ENCODE results near the gene NFATC3.
A peak's percentile ranks its signal among the peaks of the same experiment; 100 is the strongest.

NFATC3 gene

GRCh38 chr16:68073902-68074760, 11.0 kb upstream of the NFATC3 start:
- DNase-seq: no peak

- DNase-seq: no peak
These were observed 10.2 kb upstream of the NFATC3 start for GRCh38 chr16:68074850-68075555.

GRCh38 chr16:68075980-68076379, 9.2 kb upstream of the NFATC3 start:
- no peak for DNase-seq

GRCh38 chr16:68076560-68076959, 8.6 kb upstream of the NFATC3 start:
- DNase-seq: no peak

- no peak for DNase-seq
These were observed 7.1 kb upstream of the NFATC3 start for GRCh38 chr16:68077866-68078700.

- no peak for DNase-seq
These were observed 6.3 kb upstream of the NFATC3 start for GRCh38 chr16:68078701-68079375.

GRCh38 chr16:68079376-68079625, 5.9 kb upstream of the NFATC3 start:
- DNase-seq: no peak

- peak; percentile 27 for DNase-seq
These were observed 5.4 kb upstream of the NFATC3 start for GRCh38 chr16:68079626-68080344.

- no peak for DNase-seq
These were observed 3.1 kb upstream of the NFATC3 start for GRCh38 chr16:68081861-68082628.

GRCh38 chr16:68082629-68083238, 2.4 kb upstream of the NFATC3 start:
- DNase-seq: no peak

- DNase-seq: no peak
These were observed 1.9 kb upstream of the NFATC3 start for GRCh38 chr16:68083239-68083781.

GRCh38 chr16:68083861-68084503, 1.2 kb upstream of the NFATC3 start:
- no peak for DNase-seq

- peak; percentile 76 for DNase-seq
These were observed 489 bp upstream of the NFATC3 start for GRCh38 chr16:68084504-68085258.

- no peak for DNase-seq
These were observed 1.2 kb downstream of the NFATC3 start for GRCh38 chr16:68086336-68086841.

- no peak for DNase-seq
These were observed 1.7 kb downstream of the NFATC3 start for GRCh38 chr16:68086860-68087268.

- no peak for DNase-seq
These were observed 2.5 kb downstream of the NFATC3 start for GRCh38 chr16:68087688-68088087.

- no peak for DNase-seq
These were observed 3.2 kb downstream of the NFATC3 start for GRCh38 chr16:68088130-68088972.

GRCh38 chr16:68089067-68089466, 3.9 kb downstream of the NFATC3 start:
- no peak for DNase-seq

Data from effector CD8-positive, alpha-beta T cell (primary cell).